CD4-positive, alpha-beta T cell treated with Interleukin-2 at 100 ng/mL for 4 hours (primary cell): ENCODE data around the gene SRM.
"Not testable (repeated sequence)": the region's sequence is repeated elsewhere in the genome, so short reads cannot be mapped to it uniquely, and the experiment has no call there.

Experiments
- DNase-seq: peaks from one replicate; pipeline ENCODE4 v3.0.0-alpha.2; 2020; ENCODE audit warnings: low spot score

SRM gene

DNA sequence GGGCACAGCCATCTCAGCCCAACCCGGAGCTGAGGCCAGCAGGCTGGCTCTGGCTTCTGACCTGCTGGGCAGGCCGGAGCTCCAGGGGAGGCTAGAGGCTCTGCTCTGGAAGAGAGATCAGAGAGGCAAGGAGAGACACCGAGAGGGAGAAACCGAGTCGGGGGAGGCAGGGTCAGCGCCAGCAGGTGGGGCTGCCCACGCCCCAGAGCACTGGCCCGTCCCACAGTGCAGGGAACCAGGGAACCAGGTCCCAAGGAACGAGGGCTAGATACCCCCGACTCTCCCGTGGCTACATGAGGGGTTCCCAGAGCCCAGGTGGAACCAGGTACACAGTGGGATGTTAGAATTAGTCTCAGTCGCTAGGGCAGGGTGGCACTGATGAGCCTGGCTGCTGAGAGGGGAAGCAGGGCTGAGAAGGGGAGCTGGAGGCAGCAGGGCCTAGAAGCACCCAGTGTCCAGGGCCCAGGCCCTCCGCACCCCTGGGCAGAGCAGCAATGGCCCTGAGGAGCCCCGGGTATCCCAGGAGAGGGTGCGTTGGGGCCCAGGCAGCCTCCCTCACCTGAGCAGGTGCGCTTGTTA is 14.9 kb downstream of the SRM start:
- no peak for DNase-seq

DNA sequence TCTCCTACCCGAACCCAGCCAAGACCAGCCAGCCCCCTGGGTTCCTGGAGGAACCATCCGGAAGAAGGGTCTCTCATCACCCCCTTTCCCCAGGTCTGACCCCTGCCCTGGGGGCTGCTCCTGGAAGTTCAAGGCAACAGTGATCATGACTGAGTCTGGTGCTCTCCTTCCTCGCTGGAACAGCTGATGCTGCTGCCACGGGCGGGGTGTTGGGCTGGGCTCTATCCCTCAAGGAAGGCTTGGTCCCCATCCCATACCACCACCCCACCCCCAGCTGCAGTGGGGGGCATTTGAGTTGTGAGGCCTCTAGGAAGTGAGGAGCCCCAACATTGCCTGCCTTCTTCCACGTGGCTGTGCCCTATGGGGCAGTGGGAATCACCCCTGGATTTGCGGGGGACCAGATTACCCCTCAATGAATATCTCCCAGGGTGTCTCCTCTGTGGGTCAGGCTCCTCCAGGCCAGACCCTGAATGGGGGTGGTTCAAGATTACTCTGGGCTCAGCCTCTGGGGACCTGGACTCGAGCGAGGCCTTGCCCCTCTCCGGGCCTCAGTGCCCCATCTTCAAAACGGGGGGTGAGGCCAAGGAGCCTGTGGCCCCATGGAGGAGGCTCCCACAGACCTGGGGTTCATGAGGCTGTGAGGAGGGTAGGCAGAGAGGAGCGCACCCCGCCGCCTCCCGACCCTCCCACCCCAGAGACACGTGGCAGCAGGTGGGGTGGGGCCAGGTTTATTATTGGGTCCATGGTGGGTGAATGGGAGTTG is 15.6 kb downstream of the SRM start:
- DNase-seq = no peak

DNA sequence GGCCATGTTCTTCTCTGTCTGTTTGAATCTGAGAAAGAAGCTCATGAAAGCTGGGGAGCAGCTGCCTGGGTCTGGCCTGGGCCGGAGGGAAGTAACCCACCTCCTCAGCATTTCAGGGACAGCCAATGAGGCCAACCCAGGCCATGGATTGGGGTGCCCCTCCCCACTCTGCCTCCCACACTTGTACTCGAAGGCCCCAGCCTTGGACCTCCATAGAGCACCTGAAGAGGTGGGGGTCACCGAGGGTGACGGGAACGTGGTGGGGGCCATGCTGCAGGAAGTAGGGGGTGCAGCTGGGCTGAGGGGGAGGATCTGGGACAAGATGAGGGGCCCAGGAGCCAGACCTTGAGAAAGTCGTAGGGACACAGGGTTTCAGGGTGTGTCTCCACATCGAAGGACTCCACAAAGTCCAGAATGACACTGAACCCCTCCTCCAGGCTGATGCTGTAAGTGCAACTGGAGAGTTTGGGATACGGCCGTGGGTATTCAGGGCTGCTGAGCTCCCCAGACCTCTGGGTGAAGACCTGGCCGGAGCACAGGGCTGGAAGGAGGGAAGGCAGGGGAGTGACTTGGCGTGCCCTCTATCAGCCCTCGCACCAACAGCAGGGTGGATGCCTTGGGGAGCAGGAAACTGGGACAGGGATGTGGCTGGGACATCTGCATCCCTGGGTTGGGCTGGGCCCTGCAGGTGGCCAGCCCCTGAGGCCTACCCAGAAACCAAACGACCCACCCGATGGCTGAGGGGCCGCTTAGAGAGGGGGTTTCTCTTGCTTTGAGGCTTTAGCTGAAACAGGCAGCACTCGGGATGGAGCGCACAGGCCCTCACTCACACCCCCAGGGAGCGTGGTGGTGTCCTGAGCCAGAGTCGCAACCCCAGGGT is 16.6 kb downstream of the SRM start:
- DNase-seq = no peak

DNA sequence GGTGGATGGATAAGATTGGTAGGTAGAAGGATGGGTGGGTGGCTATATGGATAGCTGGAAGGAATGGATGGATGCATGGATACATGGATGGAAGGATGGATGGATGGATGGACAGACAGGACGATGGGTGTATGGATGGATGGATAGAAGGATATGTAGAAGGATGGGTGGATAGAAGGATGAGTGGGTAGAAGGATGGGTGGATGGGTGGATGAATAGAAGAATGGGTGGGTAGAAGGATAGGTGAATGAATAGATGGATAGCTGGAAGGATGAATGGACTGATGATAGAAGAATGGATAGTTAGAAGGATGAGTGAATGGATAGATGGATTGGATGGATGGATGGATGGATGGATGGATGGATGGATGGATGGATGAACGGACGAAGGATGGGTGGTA is 17.8 kb downstream of the SRM start:
- DNase-seq = no peak

DNA sequence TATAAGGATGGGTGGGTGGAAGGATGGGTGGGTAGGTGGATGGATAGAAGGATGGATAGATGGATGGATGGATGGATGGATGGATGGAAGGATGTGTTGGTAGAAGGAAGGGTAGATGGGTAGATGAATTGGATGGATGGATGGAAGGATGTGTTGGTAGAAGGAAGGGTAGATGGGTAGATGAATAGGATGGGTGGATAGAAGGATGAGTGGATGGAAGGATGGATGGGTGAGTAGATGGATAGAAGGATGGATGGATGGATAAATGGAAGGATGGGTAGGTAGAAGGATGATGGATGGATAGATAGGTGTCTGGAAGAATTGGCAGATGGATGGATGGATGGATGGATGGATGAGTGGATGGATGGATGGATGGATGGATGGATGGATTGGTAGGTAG is 18.8 kb downstream of the SRM start:
- no peak for DNase-seq

DNA sequence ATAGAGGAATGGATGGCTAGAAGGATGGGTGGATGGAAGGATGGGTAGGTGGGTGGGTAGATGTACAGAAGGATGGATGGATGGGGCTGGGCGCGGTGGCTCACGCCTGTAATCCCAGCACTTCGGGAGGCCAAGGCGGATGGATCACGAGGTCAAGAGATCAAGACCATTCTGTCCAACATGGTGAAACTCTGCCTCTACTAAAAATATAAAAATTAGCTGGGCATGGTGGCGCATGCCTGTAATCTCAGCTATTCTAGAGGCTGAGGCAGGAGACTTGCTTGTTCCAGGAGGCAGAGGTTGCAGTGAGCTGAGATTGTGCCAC is 19.8 kb downstream of the SRM start:
- not testable (repeated sequence) for DNase-seq

DNA sequence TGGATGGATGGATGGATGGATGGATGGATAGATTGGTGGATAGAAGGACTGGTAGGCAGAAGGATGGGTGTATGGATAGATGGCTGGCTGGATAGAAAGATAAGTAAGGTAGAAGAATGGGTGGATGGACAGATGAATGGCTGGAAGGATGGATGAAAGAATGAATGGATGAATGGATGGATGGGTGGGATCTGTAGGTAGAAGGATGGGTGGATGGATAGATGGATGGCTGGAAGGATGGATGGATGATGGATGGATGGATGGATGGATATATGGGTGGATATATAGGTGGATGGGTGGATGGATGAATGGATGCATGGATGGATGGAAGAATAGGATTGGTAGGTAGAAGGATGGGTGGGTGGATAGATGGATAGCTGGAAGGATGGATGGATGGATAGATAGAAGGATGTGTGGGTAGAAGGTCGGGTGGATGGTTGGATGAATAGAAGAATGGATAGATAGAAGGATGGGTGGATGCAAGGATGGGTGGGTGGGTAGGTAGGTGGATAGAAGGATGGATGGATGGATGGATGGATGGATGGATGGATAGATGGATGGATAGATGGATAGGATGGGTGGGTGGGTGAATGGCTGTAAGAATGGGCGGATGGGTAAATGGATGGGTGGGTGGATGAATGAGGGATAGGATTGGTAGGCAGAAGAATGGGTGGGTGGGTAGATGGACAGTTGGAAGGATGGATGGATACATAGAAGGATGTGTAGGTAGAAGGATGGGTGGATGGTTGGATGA is 20.3 kb downstream of the SRM start:
- no peak for DNase-seq

DNA sequence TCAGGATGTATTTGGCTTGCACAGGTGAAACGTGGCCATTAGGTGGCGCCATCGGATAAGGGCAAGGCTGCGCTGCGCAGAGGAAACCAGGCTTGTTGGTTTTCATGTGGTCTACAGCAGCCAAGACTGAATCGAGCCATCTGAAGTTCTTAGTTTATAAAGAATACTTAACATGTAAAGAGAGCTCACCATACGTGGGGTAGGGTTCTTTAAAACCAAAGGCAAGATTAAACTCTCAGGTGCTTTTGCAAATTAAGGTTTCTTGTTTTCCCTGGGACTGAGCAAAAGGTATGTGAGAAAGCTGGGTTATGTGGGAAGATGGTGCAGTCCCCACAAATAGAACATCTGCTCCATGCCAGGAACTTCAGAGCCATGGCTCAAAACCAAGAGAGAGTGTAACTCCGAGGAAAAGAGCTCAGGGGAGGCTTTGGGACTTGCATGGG is 22.1 kb downstream of the SRM start:
- DNase-seq = peak; percentile 91

DNA sequence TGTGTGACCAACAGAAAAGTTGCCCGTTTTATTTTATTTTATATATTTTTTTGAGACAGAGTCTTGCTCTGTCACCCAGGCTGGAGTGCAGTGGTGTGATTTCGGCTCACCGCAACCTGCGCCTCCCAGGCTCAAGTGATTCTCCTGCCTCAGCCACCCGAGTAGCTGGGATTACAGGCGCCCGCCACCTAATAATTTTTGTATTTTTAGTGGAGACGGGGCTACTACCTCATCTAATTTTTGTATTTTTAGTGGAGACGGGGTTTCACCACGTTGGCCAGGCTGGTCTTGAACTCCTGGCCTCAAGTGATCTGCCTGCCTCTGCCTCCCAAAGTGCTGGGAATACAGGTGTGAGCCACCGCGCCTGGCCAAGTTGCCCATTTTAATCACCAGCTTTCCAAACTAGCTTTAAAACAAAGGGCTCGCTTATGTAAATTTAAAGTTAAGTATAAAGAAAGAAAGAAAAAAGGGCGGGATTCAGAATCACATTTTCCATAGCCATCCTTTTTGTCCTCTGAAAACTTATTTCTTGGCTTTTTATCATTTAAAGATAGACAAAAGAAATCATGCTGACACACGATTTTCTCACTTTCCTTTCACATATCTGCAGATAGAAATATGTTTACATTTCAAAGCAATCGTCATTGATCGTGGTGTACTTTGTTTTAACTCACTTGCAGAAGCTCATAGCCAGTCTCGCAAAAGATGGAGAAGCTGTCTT is 22.6 kb downstream of the SRM start:
- DNase-seq = not testable (repeated sequence)

DNA sequence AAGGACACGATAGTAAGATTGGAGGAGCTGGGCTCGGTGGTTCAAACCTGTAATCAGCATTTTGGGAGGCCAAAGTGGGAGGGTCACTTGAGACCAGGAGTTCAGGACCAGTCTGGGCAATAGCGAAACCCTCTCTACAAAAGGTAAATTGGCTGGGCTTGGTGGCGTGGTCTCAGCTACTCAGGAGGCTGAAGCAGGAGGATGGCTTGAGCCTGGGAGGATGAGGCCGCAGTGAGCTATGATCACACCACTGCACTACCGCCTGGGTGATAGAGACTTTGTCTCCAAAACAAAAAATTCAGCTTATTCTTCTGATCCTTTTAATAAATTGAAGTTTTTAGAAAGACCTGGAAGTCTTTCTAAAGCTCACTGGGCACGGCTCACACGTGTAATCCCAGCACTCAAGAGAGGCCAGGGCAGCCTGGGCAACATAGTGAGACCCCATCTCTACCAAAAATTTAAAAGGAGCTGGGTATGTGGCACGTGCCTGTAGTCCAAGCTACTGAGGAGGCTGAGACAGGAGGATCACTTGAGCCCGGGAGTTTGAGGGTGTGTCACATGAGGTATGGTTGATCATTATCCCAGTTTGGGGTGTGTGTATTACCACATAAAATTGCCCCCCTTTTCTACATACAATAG is 28.1 kb downstream of the SRM start:
- DNase-seq = no peak

DNA sequence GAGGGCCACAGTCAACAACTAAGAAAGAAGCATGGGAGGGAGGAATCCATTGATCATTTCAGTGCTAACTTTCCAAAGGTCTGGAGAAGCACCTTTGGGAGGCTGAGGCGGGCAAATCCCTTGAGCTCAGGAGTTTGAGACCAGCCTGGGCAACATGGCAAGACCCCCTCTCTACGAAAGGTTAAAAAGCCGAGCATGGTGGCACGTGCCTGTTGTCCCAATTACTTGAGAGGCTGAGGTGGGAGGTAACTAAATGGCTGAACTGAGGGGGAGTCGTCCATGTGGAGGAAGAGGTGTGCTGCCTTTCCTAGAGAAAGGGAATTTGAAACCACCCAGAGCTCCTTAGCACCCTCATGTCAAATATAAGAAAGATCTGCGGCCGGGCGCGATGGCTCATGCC is 29.0 kb downstream of the SRM start:
- DNase-seq = no peak

DNA sequence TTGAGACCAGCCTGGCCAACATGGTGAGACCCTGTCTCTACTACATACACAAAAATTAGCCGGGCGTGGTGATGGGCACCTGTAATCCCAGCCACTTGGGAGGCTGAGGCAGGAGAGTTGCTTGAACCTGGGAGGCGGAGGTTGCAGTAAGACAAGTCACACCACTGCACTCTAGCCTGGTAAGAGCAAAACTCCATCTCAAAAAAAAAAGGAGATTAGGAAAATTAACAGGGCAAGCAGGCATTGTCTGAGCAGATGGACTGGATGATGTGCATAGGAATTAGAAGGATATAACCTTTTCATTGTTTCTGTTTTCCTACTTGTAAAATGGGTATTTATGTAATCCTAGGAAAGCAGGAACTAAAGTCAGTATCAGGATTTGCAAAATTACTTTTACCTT is 31.8 kb downstream of the SRM start:
- DNase-seq = no peak

DNA sequence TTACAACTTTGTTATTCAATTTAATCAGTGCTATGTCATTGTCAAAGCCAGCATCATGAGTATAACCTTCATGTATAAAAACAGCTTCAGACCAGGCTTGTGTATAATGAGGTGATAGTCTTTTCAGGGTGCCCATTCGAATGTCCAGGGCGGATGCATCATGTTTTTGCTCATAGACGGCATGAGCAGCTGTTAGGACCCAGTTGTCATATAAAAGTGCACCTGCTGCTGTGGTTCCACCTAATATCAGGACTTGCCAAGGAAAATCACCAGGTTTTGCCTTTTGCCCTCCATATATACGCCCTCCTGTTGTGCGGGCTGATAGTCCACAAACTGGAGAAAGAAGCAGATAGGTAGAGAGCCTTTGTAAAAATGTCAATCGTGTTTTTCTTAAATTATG is 32.5 kb downstream of the SRM start:
- no peak for DNase-seq

DNA sequence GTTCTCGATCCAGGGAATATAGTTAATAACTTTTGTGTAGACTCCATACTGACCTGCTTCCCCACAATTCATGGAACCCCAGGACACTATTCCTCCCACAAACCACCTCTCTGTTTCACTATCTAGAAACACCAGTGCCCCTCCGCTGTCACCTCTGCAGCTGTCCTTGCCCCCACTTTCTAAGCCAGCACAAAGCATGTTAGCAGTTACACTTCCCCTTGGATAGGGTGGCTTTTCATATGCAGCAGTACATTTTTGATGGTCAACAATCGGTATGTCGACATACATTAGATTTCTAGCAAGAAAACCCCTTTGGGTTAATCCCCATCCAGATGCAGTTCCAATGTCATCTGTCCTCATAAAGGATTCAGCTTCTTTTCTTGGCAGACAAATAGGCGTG is 32.9 kb downstream of the SRM start:
- no peak for DNase-seq

DNA sequence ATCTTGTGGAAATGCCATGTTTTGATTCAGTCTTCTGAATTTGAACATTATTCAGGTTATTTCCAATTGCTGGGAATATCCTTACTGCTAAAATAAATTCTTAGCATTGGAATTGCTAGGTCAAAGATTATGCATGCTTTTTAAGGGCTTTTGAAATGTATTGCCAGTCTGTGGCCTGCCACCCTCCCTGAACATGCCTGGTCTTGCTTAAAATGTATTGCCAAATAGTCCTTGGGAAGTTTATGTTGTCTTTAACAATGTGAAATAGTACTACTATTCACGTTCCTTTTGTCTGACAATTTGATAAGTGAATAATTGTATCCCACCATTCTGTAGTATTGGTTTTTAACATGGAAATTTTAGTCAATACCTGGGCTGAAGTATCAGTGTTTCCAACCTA is 33.8 kb downstream of the SRM start:
- DNase-seq = no peak

DNA sequence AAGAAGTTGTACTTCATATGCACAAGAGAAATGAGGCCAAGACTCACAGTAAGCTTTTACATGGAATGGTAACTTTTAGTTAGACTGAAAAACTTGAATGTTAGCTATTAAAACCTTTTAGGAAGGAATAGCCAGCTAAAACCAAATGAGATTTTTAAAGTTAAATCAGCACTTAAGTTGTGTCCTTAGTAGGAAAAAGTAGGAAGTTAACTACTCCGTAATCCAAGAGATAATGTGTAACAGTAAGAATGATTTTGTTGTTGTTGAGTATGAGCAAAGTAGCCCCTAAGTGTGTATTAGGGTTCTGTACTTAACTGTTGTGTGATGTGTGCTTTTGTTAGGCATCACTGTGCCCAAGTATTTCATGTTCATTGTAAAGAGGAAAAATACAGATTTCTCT is 34.2 kb downstream of the SRM start:
- DNase-seq = no peak

DNA sequence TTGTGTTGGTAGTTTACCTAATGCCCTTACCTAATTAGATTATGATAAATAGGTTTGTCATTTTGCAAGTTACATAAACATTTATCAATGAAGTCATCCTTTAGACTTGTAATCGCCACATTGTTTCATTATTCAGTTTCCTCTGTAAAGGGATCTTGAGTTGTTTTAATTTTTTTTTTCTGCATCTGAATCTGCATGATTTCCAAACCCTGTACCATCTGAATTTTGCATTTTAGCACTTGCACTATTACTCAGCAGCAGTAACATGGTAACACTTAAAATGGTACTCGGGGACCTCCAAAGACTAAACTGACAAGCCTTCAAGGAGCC is 35.0 kb downstream of the SRM start:
- DNase-seq = no peak

DNA sequence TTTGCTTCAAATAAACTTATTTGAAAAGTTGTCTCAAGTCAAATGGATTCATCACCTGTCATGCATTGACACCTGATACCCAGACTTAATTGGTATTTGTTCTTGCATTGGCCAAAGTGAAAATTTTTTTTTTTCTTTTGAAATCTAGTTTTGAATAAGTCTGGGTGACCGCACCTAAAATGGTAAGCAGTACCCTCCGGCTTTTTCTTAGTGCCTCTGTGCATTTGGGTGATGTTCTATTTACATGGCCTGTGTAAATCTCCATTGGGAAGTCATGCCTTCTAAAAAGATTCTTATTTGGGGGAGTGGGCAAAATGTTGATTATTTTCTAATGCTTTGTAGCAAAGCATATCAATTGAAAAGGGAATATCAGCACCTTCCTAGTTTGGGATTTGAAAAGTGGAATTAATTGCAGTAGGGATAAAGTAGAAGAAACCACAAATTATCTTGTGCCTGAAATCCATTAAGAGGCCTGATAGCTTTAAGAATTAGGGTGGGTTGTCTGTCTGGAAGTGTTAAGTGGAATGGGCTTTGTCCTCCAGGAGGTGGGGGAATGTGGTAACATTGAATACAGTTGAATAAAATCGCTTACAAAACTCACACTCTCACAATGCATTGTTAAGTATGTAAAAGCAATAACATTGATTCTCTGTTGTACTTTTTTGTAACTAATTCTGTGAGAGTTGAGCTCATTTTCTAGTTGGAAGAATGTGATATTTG is 35.5 kb downstream of the SRM start:
- no peak for DNase-seq

DNA sequence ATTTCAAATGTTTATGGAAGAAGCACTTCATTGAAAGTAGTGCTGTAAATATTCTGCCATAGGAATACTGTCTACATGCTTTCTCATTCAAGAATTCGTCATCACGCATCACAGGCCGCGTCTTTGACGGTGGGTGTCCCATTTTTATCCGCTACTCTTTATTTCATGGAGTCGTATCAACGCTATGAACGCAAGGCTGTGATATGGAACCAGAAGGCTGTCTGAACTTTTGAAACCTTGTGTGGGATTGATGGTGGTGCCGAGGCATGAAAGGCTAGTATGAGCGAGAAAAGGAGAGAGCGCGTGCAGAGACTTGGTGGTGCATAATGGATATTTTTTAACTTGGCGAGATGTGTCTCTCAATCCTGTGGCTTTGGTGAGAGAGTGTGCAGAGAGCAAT is 36.6 kb downstream of the SRM start:
- no peak for DNase-seq

DNA sequence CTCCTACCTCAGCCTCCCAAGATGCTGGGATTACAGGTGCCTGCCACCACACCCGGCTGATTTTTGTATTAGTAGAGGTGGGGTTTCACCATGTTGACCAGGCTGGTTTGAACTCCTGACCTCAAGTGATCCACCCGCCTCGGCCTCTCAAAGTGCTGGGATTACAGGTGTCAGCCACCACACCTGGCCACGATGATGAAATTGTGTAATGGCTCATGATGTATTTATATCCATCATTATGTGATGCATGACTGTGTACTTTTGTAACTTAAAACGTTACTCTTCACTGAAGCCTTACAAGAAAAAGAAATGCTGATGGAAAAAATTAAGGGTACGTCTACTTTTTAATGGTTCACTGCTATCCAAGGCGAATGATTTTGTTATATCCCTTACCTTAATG is 39.8 kb downstream of the SRM start:
- DNase-seq = no peak

DNA sequence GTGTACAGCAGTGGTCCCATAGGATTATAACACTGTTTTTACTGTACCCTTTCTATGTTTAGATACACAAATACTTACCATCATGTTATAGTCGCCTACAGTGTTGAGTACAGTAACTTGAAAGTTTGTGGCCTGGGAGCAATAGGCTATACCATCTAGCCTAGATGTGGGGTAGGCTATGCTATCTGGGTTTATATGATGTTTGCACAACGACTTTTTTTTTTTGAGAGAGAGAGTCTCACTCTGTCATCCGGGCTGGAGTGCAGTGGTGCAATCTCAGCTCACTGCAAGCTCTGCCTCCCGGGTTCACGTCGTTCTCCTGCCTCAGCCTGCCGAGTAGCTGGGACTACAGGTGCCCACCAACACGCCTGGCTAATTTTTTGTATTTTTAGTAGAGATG is 40.5 kb downstream of the SRM start:
- not testable (repeated sequence) for DNase-seq
